Upper lobe of left lung (tissue), 4 donors: ENCODE measurements around the gene IFNLR1.

Source experiments
- CTCF ChIP-seq, 6 experiments: fragments of 450-650 bp in 4 of 6; fragments of 200-600 bp in 2 of 6; sonication (generic) in 2 of 6; IDR thresholded peaks; one replicate each; pipeline ENCODE4 v1.5.1; 2016 to 2019; ENCODE audit warnings: antibody characterized with exemption in 6 of 6
- EP300 ChIP-seq, 4 donors: sonication (generic); formaldehyde crosslinking; IDR thresholded peaks; one replicate each; pipeline ENCODE4 v1.5.1; 2017; ENCODE audit warnings: antibody characterized with exemption in 4 of 4, control low read depth in 2 of 4
- POLR2A ChIP-seq, 4 donors: fragments of 450-650 bp; IDR thresholded peaks; one replicate each; pipeline ENCODE4 v1.5.1; 2016 to 2017; ENCODE audit warnings: antibody characterized with exemption in 4 of 4, mild to moderate bottlenecking in 2 of 4
- POLR2AphosphoS5 ChIP-seq, 2 donors: sonication (generic); formaldehyde crosslinking; IDR thresholded peaks; one replicate each; pipeline ENCODE4 v1.5.1; 2017; ENCODE audit warnings: antibody characterized with exemption in 2 of 2

DNA sequence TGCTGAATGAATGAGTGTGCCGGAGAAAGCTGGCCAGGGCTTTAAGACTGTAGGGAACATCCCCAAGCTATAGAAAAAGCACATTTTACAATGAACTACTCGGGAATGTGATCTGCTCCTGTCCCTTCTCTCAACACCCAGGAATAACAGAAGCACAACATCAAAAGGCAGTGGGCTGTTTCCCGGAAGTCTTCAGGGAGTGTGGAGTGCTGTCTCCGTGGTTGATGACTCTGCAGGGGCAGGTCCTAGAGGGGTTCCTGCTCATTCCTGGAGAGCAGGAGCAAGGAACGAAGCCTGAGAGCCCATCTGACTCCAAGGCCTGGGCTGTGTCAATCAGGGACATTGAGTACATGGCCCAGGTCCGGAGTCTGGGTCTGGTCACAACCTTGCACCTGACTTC is 39.3 kb downstream of the IFNLR1 start:
- TF ChIP-seq CTCF (IDR thresholded peaks at IDR 0.05) (no peak), POLR2A (IDR thresholded peaks at IDR 0.05) (no peak), EP300 (IDR thresholded peaks at IDR 0.05) (no peak), POLR2AphosphoS5 (IDR thresholded peaks at IDR 0.05) (no peak)
